ENCODE measurements around the gene PPP2R5C. TPM values are rescaled to one million over a fixed set of nuclear protein-coding genes. Genes with fewer than 3 reads are reported as not detected.
A peak's percentile ranks its signal among the peaks of the same experiment; 100 is the strongest.

Gene PPP2R5C
- total and polyA plus RNA-seq, 9 of the 15 experiments (the other 6 are each of a cell fraction or from before 2014, with no cell fraction given): 284 to 617 (median 395) TPM

GRCh38 chr14:101839236-101839635 is 77.7 kb downstream of the PPP2R5C start:
- H3K9me3 ChIP-seq (replicated peaks; ENCODE audit: control insufficient read depth, insufficient read depth, low read depth, low read length): no peaks in the 10 kb centered on the region
- peaks cover 61% of the 10 kb centered on the region; the same call in 2 of the 3 replicates for H3K36me3 ChIP-seq (ENCODE audit: control insufficient read depth, insufficient read depth, low read length)
- CTCF ChIA-PET (ENCODE audit: low intra/inter-chr PET ratio): no interaction called here
- in situ Hi-C loops (cut with MboI): no loop called here
- H3K4me3 ChIP-seq: no peak overlapping the region
- H2AFZ ChIP-seq (ENCODE audit: low read depth, low read length): no peak overlapping the region
- peaks cover 76% of the 10 kb centered on the region for H3K79me2 ChIP-seq (ENCODE audit: control insufficient read depth, insufficient read depth, low read length)
- no peak overlapping the region for H3K4me2 ChIP-seq (ENCODE audit: insufficient read depth, low read length)
- POLR2A ChIA-PET: no interaction called here
- DNase-seq (ENCODE audit: extremely low read depth in 1 of 4, low spot score in 3 of 4) (no peak), ATAC-seq (no peak), FAIRE-seq (no peak)
- peaks cover 3% of the 10 kb centered on the region for H3K9me1 ChIP-seq (ENCODE audit: control insufficient read depth, insufficient read depth, low read length)
- TF ChIP-seq ID3 (CRISPR knock-in tag; IDR thresholded peaks at IDR 0.05) (no peak), ID3 (tag; IDR thresholded peaks at IDR 0.05) (no peak), RBFOX2 (IDR thresholded peaks at IDR 0.05; ENCODE audit: low read depth, low read length) (no peak), HDAC1 (IDR thresholded peaks at IDR 0.05) (no peak), POLR2G (IDR thresholded peaks at IDR 0.05; ENCODE audit: low read depth, low read length) (0 out of 2 replicates have a peak, but pooled peaks have one; percentile 21), NFIC (IDR thresholded peaks at IDR 0.05) (no peak), HMBOX1 (IDR thresholded peaks at IDR 0.05) (no peak)
- peaks cover 0 to 10% of the 10 kb centered on the region in 2 experiments; a peak in 2 of 5 replicates for H3K4me1 ChIP-seq (replicated peaks in 1 of 2; ENCODE audit: control insufficient read depth in 2 of 2, insufficient read depth in 2 of 2, low read length in 2 of 2)
- 80% methylated on average over 3 of the region's 11 CpGs for WGBS (ENCODE audit: insufficient coverage, low coverage, missing lambda C conversion rate)
- peak overlapping the region in 1 of 2 experiments; percentile 75; a peak in 1 of 4 replicates for H3K9ac ChIP-seq (ENCODE audit: insufficient read depth in 1 of 2, low read depth in 2 of 2, low read length in 2 of 2)
- no peak overlapping the region for H3K27ac ChIP-seq (ENCODE audit: extremely low read depth, low read depth, low read length)
- H4K20me1 ChIP-seq (replicated peaks; ENCODE audit: control insufficient read depth, insufficient read depth, low read length): peaks cover 29% of the 10 kb centered on the region
- intact Hi-C loops (cut with micrococcal nuclease): no loop called here
- no peaks in the 10 kb centered on the region for H3K27me3 ChIP-seq (ENCODE audit: control insufficient read depth in 2 of 2, insufficient read depth in 2 of 2, low read length in 2 of 2)
- BruUV-seq (replicated peaks): no TSS peak
